ENCODE results near the gene RIMBP2.

The RIMBP2 gene

DNA sequence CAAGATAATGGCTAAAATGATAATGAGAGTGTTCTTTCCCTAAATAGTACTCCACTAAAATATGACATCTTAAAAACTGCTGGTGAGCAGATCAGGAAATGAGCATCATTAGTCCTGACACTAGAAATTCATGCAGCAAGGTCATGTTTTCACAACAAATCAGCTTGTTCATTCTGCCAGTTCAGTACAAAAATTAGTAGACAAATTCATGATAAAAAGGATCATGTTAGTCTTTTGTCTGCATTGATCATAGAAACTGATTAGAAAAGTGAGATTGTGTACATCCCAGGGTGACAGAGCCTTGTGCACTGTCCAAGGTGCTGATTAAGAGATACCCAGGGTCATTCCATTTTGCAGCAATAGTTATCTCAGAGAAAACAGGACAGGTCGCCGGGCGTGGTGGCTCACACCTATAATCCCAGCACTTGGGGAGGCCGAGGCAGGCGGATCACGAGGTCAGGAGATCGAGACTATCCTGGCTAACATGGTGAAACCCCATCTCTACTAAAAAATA, 163.6 kb downstream of the RIMBP2 start:
- Histone ChIP-seq H3K27me3 (ENCODE audit: insufficient read depth, poor library complexity, severe bottlenecking) (no peaks in the 10 kb centered on the region), H3K4me3 (replicated peaks; ENCODE audit: insufficient read depth, low read length) (no peak overlapping the region), H3K27ac (replicated peaks) (no peak overlapping the region)
- no peak for DNase-seq (ENCODE audit: low read depth in 1 of 2, low spot score in 1 of 2)
- TF ChIP-seq, protein P1, sequence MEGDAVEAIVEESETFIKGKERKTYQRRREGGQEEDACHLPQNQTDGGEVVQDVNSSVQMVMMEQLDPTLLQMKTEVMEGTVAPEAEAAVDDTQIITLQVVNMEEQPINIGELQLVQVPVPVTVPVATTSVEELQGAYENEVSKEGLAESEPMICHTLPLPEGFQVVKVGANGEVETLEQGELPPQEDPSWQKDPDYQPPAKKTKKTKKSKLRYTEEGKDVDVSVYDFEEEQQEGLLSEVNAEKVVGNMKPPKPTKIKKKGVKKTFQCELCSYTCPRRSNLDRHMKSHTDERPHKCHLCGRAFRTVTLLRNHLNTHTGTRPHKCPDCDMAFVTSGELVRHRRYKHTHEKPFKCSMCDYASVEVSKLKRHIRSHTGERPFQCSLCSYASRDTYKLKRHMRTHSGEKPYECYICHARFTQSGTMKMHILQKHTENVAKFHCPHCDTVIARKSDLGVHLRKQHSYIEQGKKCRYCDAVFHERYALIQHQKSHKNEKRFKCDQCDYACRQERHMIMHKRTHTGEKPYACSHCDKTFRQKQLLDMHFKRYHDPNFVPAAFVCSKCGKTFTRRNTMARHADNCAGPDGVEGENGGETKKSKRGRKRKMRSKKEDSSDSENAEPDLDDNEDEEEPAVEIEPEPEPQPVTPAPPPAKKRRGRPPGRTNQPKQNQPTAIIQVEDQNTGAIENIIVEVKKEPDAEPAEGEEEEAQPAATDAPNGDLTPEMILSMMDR (IDR thresholded peaks at IDR 0.05; ENCODE audit: insufficient read depth, low read length): no peak
- TF ChIP-seq POLR2AphosphoS5 (IDR thresholded peaks at IDR 0.05; ENCODE audit: low read depth): no peak
- TF ChIP-seq, protein P2, sequence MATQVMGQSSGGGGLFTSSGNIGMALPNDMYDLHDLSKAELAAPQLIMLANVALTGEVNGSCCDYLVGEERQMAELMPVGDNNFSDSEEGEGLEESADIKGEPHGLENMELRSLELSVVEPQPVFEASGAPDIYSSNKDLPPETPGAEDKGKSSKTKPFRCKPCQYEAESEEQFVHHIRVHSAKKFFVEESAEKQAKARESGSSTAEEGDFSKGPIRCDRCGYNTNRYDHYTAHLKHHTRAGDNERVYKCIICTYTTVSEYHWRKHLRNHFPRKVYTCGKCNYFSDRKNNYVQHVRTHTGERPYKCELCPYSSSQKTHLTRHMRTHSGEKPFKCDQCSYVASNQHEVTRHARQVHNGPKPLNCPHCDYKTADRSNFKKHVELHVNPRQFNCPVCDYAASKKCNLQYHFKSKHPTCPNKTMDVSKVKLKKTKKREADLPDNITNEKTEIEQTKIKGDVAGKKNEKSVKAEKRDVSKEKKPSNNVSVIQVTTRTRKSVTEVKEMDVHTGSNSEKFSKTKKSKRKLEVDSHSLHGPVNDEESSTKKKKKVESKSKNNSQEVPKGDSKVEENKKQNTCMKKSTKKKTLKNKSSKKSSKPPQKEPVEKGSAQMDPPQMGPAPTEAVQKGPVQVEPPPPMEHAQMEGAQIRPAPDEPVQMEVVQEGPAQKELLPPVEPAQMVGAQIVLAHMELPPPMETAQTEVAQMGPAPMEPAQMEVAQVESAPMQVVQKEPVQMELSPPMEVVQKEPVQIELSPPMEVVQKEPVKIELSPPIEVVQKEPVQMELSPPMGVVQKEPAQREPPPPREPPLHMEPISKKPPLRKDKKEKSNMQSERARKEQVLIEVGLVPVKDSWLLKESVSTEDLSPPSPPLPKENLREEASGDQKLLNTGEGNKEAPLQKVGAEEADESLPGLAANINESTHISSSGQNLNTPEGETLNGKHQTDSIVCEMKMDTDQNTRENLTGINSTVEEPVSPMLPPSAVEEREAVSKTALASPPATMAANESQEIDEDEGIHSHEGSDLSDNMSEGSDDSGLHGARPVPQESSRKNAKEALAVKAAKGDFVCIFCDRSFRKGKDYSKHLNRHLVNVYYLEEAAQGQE (IDR thresholded peaks at IDR 0.05; ENCODE audit: insufficient replicate concordance, low read depth): peak; percentile 93
- no peak for TF ChIP-seq SPI1 (IDR thresholded peaks at IDR 0.05; ENCODE audit: borderline replicate concordance, low read depth)
- no peak for TF ChIP-seq GABPA (IDR thresholded peaks at IDR 0.05; ENCODE audit: low read depth)

DNA sequence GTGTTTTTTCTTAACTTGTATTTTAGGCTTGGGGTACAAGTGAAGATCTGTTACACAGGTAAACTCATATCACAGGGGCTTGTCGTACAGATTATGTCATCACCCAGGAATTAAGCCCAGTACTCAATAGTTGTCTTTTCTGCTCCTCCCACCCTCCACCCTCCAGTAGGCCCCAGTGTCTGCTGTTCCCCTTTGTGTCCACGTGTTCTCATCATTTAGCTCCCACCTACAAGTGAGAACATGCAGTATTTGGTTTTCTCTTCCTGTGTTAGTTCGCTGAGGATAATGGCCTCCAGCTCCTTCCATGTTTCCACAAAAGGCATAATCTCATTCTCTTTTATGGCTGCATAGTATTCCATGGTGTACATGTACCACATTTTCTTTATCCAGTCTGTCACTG, 166.7 kb downstream of the RIMBP2 start:
- no peak for DNase-seq (ENCODE audit: low read depth in 1 of 2, low spot score in 1 of 2)
- H3K4me3 ChIP-seq (replicated peaks; ENCODE audit: insufficient read depth, low read length): no peak overlapping the region
- H3K27ac ChIP-seq (replicated peaks): no peak overlapping the region
- TF ChIP-seq, protein P1 (IDR thresholded peaks at IDR 0.05; ENCODE audit: insufficient read depth, low read length): no peak
- TF ChIP-seq, protein P2 (IDR thresholded peaks at IDR 0.05; ENCODE audit: insufficient replicate concordance, low read depth): no peak
- TF ChIP-seq GABPA (IDR thresholded peaks at IDR 0.05; ENCODE audit: low read depth): no peak
- H3K27me3 ChIP-seq (ENCODE audit: insufficient read depth, poor library complexity, severe bottlenecking): no peaks in the 10 kb centered on the region

DNA sequence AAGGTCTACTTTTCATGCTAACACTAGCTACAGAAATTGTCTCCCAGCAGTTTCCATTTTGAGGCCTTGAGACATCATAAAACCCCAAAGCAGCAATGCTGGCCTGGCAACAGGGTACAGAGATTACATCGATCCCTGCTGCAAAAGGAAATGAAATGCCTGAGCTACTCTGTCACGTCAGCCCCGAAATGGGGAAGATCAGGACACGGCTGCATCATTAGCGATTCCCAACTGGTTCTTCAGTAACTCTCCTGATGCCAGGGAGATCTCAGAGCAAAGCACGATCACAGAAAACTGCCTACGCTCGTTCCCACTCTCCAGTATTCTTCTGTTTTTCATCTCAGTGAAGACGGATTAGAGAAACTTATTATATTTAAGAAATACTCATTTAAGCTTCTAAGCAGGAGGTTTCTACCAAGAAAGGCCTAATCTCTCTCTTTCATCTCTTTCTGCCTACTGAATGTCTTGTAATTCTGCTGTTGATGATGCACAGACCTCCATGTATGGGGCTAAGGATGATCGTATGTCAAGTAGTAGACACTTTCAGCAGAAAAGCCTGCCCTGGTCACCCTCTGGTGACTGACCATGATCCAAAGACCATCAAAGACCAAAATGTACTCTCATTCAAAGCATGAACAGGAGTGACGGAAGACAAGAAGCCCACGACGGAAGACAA, 168.5 kb downstream of the RIMBP2 start:
- TF ChIP-seq, protein P1 (IDR thresholded peaks at IDR 0.05; ENCODE audit: insufficient read depth, low read length): no peak
- TF ChIP-seq, protein P2 (IDR thresholded peaks at IDR 0.05; ENCODE audit: insufficient replicate concordance, low read depth): no peak
- Histone ChIP-seq H3K4me3 (replicated peaks; ENCODE audit: insufficient read depth, low read length) (no peak overlapping the region), H3K27ac (replicated peaks) (no peak overlapping the region), H3K27me3 (ENCODE audit: insufficient read depth, poor library complexity, severe bottlenecking) (no peaks in the 10 kb centered on the region)
- DNase-seq (ENCODE audit: low read depth in 1 of 2, low spot score in 1 of 2): no peak

All from HL-60 (cell line).